IPS-18c (cell line): ENCODE measurements around the gene KLK10.
"Not testable (repeated sequence)": the region's sequence is repeated elsewhere in the genome, so short reads cannot be mapped to it uniquely, and the experiment has no call there.

Experiments
- H3K4me3 ChIP-seq: 2 replicates; pipeline ENCODE4 v1.7.0; 2013; ENCODE audit warnings: low read depth, mild to moderate bottlenecking, low read length, moderate library complexity; ENCODE audit not compliant: insufficient read depth
- H3K9me3 ChIP-seq: one replicate; pipeline ENCODE4 v1.6.1; 2013; ENCODE audit warnings: mild to moderate bottlenecking, low read length, moderate library complexity; ENCODE audit not compliant: control insufficient read depth, insufficient read depth

Gene KLK10

GRCh38 chr19:50982186-50982585, 37.3 kb downstream of the KLK10 start:
- Histone ChIP-seq H3K9me3 (peaks cover 4% of the 10 kb centered on the region), H3K4me3 (no peak overlapping the region)

- H3K9me3 ChIP-seq = peaks cover 4% of the 10 kb centered on the region
- no peak overlapping the region for H3K4me3 ChIP-seq
Observed at GRCh38 chr19:50981587-50982146, 37.8 kb downstream of the KLK10 start.

- peaks cover 4% of the 10 kb centered on the region for H3K9me3 ChIP-seq
- no peak overlapping the region for H3K4me3 ChIP-seq
Observed at GRCh38 chr19:50980208-50980607, 39.3 kb downstream of the KLK10 start.

DNA sequence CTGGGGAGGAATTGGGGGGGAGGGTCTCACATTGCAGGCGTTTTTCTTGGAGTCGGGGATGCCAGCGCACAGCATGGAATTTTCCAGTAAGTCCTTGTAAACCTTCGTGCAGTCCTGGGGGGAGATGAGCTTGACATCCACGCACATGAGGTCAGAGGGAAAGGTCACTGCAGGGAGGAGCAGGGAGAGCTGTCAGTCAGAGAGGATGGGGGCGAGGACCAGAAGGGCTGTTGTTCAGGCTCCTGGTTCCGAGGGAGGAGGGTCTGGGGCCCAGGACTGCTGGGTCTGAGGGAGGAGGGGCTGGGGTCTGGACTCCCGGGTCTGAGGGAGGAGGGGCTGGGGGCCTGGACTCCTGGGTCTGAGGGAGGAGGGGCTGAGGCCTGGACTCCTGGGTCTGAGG, 39.8 kb downstream of the KLK10 start:
- peaks cover 4% of the 10 kb centered on the region for H3K9me3 ChIP-seq
- no peak overlapping the region for H3K4me3 ChIP-seq

DNA sequence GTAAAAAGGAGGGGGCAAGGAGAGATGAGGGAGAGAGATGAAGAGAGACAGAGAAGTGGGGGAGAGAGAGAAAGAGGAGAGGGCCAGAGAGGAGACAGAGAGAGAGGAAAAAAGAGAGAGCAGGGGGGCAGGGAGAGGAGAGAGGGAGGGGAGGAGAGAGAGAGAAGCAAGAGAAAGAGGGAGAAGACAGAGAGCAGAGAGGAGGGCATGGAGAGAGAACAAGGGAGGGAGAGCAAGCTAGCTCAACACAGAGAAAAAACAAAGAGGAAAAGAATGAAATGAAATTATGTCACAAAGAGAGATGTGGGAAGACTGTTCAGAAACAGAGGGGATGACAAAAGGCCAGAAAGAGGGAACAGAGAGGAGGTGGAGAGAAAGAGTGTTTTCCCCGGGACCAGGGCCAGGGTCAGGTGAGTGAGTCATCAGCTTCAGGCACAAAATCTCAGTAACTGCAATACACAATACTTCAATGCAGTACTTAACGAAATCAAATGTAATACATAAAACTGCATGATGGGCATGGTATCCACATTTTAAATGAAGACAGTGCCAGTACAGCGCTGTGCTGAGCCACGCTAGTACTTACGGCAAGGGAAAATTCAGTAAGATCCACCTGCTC, 40.6 kb downstream of the KLK10 start:
- peaks cover 4% of the 10 kb centered on the region for H3K9me3 ChIP-seq
- H3K4me3 ChIP-seq = no peak overlapping the region

GRCh38 chr19:50977626-50978025, 41.9 kb downstream of the KLK10 start:
- H3K4me3 ChIP-seq = no peak overlapping the region
- peaks cover 4% of the 10 kb centered on the region for H3K9me3 ChIP-seq

DNA sequence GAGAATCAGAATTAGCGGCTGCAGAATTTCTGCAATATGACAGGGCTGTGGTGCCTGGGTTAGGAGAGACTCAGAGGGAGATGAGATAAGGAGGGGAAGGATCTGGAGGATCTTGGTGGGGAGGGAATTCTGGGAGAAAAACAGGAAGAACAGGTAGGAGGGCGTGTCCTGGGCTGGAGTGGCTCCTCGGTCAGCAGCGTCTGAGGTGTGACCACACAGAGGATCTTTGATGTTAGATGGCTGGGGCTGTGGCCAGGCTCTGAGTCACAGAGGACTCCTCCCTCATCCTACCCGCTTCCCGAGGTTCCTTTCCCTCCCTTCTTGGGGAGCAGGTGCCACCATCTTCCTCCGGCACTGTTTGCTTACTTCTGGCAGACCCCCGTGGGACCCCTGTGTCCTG, 43.7 kb downstream of the KLK10 start:
- Histone ChIP-seq H3K4me3 (no peak overlapping the region), H3K9me3 (peaks cover 6% of the 10 kb centered on the region)

GRCh38 chr19:50974702-50975556, 44.6 kb downstream of the KLK10 start:
- Histone ChIP-seq H3K4me3 (no peak overlapping the region), H3K9me3 (peaks cover 4% of the 10 kb centered on the region)

- H3K9me3 ChIP-seq = peaks cover 2% of the 10 kb centered on the region
- no peak overlapping the region; the same call in 1 of the 2 replicates for H3K4me3 ChIP-seq
Observed at GRCh38 chr19:50972795-50973376, 46.6 kb downstream of the KLK10 start.

GRCh38 chr19:50969810-50970209, 49.7 kb downstream of the KLK10 start:
- H3K4me3 ChIP-seq, H3K9me3 ChIP-seq: not testable (repeated sequence)

GRCh38 chr19:50969413-50969760, 50.1 kb downstream of the KLK10 start, which contains the start of gene KLK6:
KLK6 (minus strand) TSS chr19:50969591; CDS start chr19:50968104, 1,487 bp downstream.
- peaks cover 2% of the 10 kb centered on the region for H3K9me3 ChIP-seq

DNA sequence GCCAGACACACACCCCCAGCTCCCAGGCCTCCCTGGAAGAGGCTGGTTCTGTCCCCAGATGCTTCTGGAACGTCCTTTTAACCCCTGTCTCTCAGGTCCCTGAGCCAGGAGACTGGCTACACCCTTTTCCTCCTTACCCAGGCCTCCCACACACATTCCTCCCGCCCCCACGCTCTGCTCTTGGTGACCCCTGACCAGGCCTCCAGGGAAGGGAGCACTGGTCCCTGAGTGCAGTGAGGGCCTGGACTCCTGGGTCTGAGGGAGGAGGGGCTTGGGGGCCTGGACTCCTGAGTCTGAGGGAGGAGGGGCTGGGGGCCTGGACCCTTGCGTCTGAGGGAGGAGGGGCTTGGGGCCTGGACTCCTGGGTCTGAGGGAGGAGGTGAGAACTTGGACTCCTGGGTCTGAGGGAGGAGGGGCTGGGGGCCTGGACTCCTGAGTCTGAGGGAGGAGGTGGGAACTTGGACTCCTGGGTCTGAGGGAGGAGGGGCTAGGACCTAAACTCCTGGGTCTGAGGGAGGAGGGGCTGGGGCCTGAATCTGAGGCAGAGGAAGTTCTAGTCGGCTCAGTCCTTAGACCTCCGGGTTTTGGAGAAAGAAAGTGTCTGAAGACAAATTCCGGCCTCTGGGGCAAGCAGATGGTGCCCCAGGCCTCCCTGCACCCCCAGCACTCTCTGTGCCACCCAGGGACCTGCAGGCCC, 50.6 kb downstream of the KLK10 start:
- Histone ChIP-seq H3K4me3 (no peak overlapping the region; the same call in 1 of the 2 replicates), H3K9me3 (peaks cover 2% of the 10 kb centered on the region)

More at GRCh38 chr19:50969413-50969760, 50.1 kb downstream of the KLK10 start, which contains the start of gene KLK6:
- H3K4me3 ChIP-seq = no peak within 1 kb of the TSS; the same call in 1 of the 2 replicates

GRCh38 chr19:50967929-50968715, 51.4 kb downstream of the KLK10 start:
- H3K4me3 ChIP-seq = no peak overlapping the region

GRCh38 chr19:50964266-50964665, 55.2 kb downstream of the KLK10 start:
- H3K4me3 ChIP-seq = no peak overlapping the region
- H3K9me3 ChIP-seq = no peaks in the 10 kb centered on the region

More at GRCh38 chr19:50967929-50968715, 51.4 kb downstream of the KLK10 start:
- peaks cover 2% of the 10 kb centered on the region for H3K9me3 ChIP-seq

DNA sequence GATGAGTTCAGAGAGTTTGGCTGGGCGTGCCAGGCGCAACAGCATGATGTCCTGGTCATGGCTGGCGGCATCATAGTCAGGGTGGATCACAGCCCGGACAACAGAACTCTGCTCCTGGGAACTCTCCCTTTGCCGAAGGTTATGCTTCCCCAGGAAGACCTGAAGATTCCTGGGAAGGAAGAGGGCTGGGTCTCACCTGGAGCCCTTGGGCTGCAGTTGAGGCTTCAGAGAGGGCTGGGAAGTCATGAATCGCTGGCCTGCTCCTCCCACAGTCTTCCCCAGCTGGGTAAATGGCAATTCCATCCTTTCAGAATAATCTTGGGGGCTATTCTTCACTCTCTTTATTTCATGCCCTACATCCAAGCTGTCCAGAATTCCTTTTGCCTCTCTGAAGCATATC, 56.1 kb downstream of the KLK10 start:
- Histone ChIP-seq H3K4me3 (no peak overlapping the region), H3K9me3 (no peaks in the 10 kb centered on the region)
